AG04450 (cell line): ENCODE measurements around the gene CD164L2. TPM values are rescaled to one million over a fixed set of nuclear protein-coding genes. Genes with fewer than 3 reads are reported as not detected.

Experiments used
- CTCF ChIA-PET: fragments of 300-600, 350-600 bp; formaldehyde crosslinking; extraction: SDS; loops from one replicate; lab custom pipeline; 2022; ENCODE audit warnings: antibody characterized with exemption, inconsistent platforms; lab: Charles Lee
- POLR2A ChIA-PET: fragments of 350-600 bp; formaldehyde crosslinking; extraction: SDS; loops from one replicate; lab custom pipeline; 2021; ENCODE audit warnings: antibody characterized with exemption, inconsistent platforms; lab: Yijun Ruan, JAX
- DNase-seq: peaks from one replicate; pipeline ENCODE4 v3.0.0-alpha.2; 2011; ENCODE audit warnings: low read depth, low spot score
- H3K27ac ChIP-seq: one replicate; pipeline ENCODE4 v1.5.1; 2012; ENCODE audit warnings: low read depth, low read length, control low read depth
- H3K27me3 ChIP-seq: one replicate; pipeline ENCODE4 v1.6.0; 2012; ENCODE audit warnings: low read length; ENCODE audit not compliant: control insufficient read depth, insufficient read depth
- H3K4me3 ChIP-seq: 2 replicates; pipeline ENCODE4 v1.5.1; 2011; ENCODE audit warnings: mild to moderate bottlenecking, low read depth, low read length, control low read depth
- H3K9me3 ChIP-seq: 2 replicates; pipeline ENCODE4 v1.5.1; 2012; ENCODE audit warnings: low read length; ENCODE audit not compliant: control insufficient read depth, insufficient read depth
- CTCF ChIP-seq: IDR thresholded peaks from 2 replicates; pipeline ENCODE4 v1.5.1; 2011; ENCODE audit warnings: low read depth, low read length, control low read depth, inconsistent platforms
- polyA plus RNA-seq: library from polyadenylated mRNA; depleted of rRNA; stranded (reverse); fragments of >200 nt; gene quantifications from 2 replicates; pipeline ENCODE4 v1.2.3, GENCODE V29; 2011; rRNA removed

CD164L2 gene
- polyA plus RNA-seq, 1 experiment: not detected

- POLR2A ChIA-PET: interaction anchor here (1.6 kb wide), 2 partner anchors 9 to 10 kb away, joined by 4 to 5 read pairs; partner anchors contain the start of genes SYTL1 and TMEM222
- no peak overlapping the region for H3K27ac ChIP-seq
- no peak for TF ChIP-seq CTCF
- CTCF ChIA-PET: interaction anchor here (0.6 to 3.6 kb wide), 18 partner anchors 8 to 264 kb away, joined by 3 to 23 read pairs (median 5); partner anchors contain the start of genes MAP3K6, SYTL1 and WASF2
- no peak for DNase-seq
- no peaks in the 10 kb centered on the region for H3K27me3 ChIP-seq
- H3K4me3 ChIP-seq: no peak overlapping the region
- H3K9me3 ChIP-seq: no peaks in the 10 kb centered on the region
Observed at GRCh38 chr1:27331922-27332321, 51.2 kb downstream of the CD164L2 start.

- no peaks in the 10 kb centered on the region for H3K9me3 ChIP-seq
- DNase-seq: no peak
- H3K27me3 ChIP-seq: no peaks in the 10 kb centered on the region
- ChIA-PET POLR2A (interaction anchor here (1.6 kb wide), 2 partner anchors 9 to 10 kb away, joined by 4 to 5 read pairs; partner anchors contain the start of genes SYTL1 and TMEM222), CTCF (interaction anchor here (2.4 to 3.6 kb wide), 2 partner anchors 7 to 65 kb away, joined by 16 to 23 read pairs; no protein-coding TSS in a partner anchor)
- no peak overlapping the region for H3K4me3 ChIP-seq
- TF ChIP-seq CTCF: no peak
- no peak overlapping the region for H3K27ac ChIP-seq
Observed at GRCh38 chr1:27331426-27331825, 51.7 kb downstream of the CD164L2 start.

GRCh38 chr1:27330786-27331185 lies 52.3 kb downstream of the CD164L2 start:
- POLR2A ChIA-PET: interaction anchor here (0.7 kb wide), 1 partner anchor 342 kb away, joined by 4 read pairs; no protein-coding TSS in a partner anchor
- Histone ChIP-seq H3K4me3 (no peak overlapping the region), H3K27ac (no peak overlapping the region), H3K27me3 (no peaks in the 10 kb centered on the region), H3K9me3 (no peaks in the 10 kb centered on the region)
- no peak for TF ChIP-seq CTCF
- CTCF ChIA-PET: interaction anchor here (0.6 to 0.8 kb wide), 2 partner anchors 26 to 331 kb away, joined by 3 read pairs; no protein-coding TSS in a partner anchor
- no peak for DNase-seq

Other genes with a start within 250 kb of the CD164L2 start
- 10.8 and 16.4 TPM in 2 replicates for gene SLC9A1, start 228.2 kb downstream of the CD164L2 start, polyA plus RNA-seq
- 7.1 and 9.2 TPM in 2 replicates for gene WDTC1, start 148.7 kb downstream of the CD164L2 start, polyA plus RNA-seq
- gene TMEM222, start 61.2 kb downstream of the CD164L2 start, polyA plus RNA-seq: 27.8 and 37.2 TPM in 2 replicates
- 0.32 and 0.35 TPM in 2 replicates for gene SYTL1, start 41.3 kb downstream of the CD164L2 start, polyA plus RNA-seq
- gene MAP3K6, start 16.4 kb downstream of the CD164L2 start, polyA plus RNA-seq: 7.6 TPM in 2 replicates
- gene FCN3, start 8.5 kb downstream of the CD164L2 start, polyA plus RNA-seq: not detected in 2 replicates
- gene GPR3, start 9.3 kb upstream of the CD164L2 start, polyA plus RNA-seq: 1.3 and 1.7 TPM in 2 replicates
- gene WASF2, start 106.8 kb upstream of the CD164L2 start, polyA plus RNA-seq: 54.8 and 62.7 TPM in 2 replicates
- gene AHDC1, start 220.8 kb upstream of the CD164L2 start, polyA plus RNA-seq: 2.8 and 3.0 TPM in 2 replicates